OCI-LY7 (cell line): ENCODE results near the gene C16orf95. TPM values are rescaled to one million over a fixed set of nuclear protein-coding genes. Genes with fewer than 3 reads are reported as not detected.
A peak's percentile ranks its signal among the peaks of the same experiment; 100 is the strongest.

Experiments
- BruUV-seq: library from RNA; stranded (reverse); fragments of 400-500 nt; replicated peaks from 2 replicates; lab custom pipeline; 2021; lab: Mats Ljungman, UMichigan
- CTCF ChIA-PET: fragments of 300-600 bp; sonication (Branson Sonifier 250); formaldehyde crosslinking; loops from one replicate; lab custom pipeline; 2022; ENCODE audit warnings: antibody characterized with exemption; ENCODE audit not compliant: unreplicated experiment; lab: Charles Lee
- POLR2A ChIA-PET: fragments of 300-600 bp; sonication (Branson Sonifier 250); formaldehyde crosslinking; loops from one replicate; lab custom pipeline; 2022; ENCODE audit warnings: antibody characterized with exemption; lab: Charles Lee
- DNase-seq: peaks from one replicate; pipeline ENCODE4 v3.0.0-alpha.2; 2015; ENCODE audit warnings: low spot score
- H2AFZ ChIP-seq: fragments of 200-600 bp; sonication (generic), shearing (Covaris generic); 2 replicates; pipeline ENCODE4 v1.6.1; 2014; ENCODE audit warnings: mild to moderate bottlenecking, antibody characterized with exemption, low read length, moderate library complexity
- H3K27ac ChIP-seq: fragments of 200-600 bp; sonication (generic); 2 replicates; pipeline ENCODE4 v1.5.1; 2014; ENCODE audit warnings: mixed run types, low read depth, mild to moderate bottlenecking, moderate library complexity, low read length, inconsistent platforms; ENCODE audit not compliant: poor library complexity, severe bottlenecking
- H3K36me3 ChIP-seq: fragments of 200-600 bp; sonication (generic); 2 replicates; pipeline ENCODE4 v1.6.1; 2014; ENCODE audit warnings: mild to moderate bottlenecking, antibody characterized with exemption, low read length, moderate library complexity, mixed read lengths; ENCODE audit not compliant: insufficient read depth
- H3K4me1 ChIP-seq: fragments of 200-600 bp; sonication (generic); 2 replicates; pipeline ENCODE4 v1.5.1; 2014; ENCODE audit warnings: mild to moderate bottlenecking, low read length; ENCODE audit not compliant: insufficient read depth, poor library complexity, severe bottlenecking
- H3K4me2 ChIP-seq: fragments of 200-600 bp; sonication (generic); 2 replicates; pipeline ENCODE4 v1.6.1; 2014; ENCODE audit warnings: mild to moderate bottlenecking, low read length
- H3K4me3 ChIP-seq: fragments of 200-600 bp; sonication (generic); 2 replicates; pipeline ENCODE4 v1.5.1; 2014; ENCODE audit warnings: mild to moderate bottlenecking, low read depth, low read length; ENCODE audit not compliant: poor library complexity, severe bottlenecking
- H3K79me2 ChIP-seq: fragments of 200-600 bp; sonication (generic); 2 replicates; pipeline ENCODE4 v1.6.1; 2016; ENCODE audit warnings: low read depth, mild to moderate bottlenecking, low read length, moderate library complexity, mixed read lengths; ENCODE audit not compliant: insufficient read depth
- H3K9me2 ChIP-seq: fragments of 200-600 bp; sonication (generic); 2 replicates; pipeline ENCODE4 v1.6.1; 2016; ENCODE audit warnings: mild to moderate bottlenecking, low read length, mixed read lengths; ENCODE audit not compliant: insufficient read depth
- H3K9me3 ChIP-seq: fragments of 200-600 bp; sonication (generic); 2 replicates; pipeline ENCODE4 v1.6.1; 2014; ENCODE audit warnings: mild to moderate bottlenecking, mixed run types, low read length, mixed read lengths
- H4K20me1 ChIP-seq: fragments of 200-600 bp; sonication (generic); 2 replicates; pipeline ENCODE4 v1.6.1; 2014; ENCODE audit warnings: mild to moderate bottlenecking, antibody characterized with exemption, low read length, moderate library complexity, mixed read lengths; ENCODE audit not compliant: insufficient read depth
- EZH2phosphoT487 ChIP-seq: fragments of 200-600 bp; sonication (generic); IDR thresholded peaks from 2 replicates; pipeline ENCODE4 v1.6.1; 2018; ENCODE audit warnings: low read depth, borderline replicate concordance, mild to moderate bottlenecking, mixed run types, antibody characterized with exemption, low read length, moderate library complexity, mixed read lengths
- intact Hi-C: fragments of 100-400 bp; cut with micrococcal nuclease; formaldehyde crosslinking; loops from one replicate; pipeline ENCODE4 v1.10.0; 2022; ENCODE audit not compliant: unreplicated experiment
- total RNA-seq, 2 experiments: library from RNA; depleted of rRNA in 1 of 2; stranded (reverse); fragments of >200 nt in 1 of 2; shearing (Covaris generic) in 1 of 2; gene quantifications; 2 replicates each; pipeline ENCODE4 v1.2.3, GENCODE V29; 2014 to 2022
- TF ChIP-seq, protein P1 (sequence below): fragments of 200-600 bp; sonication (generic); conservative IDR thresholded peaks from 2 replicates; pipeline ENCODE4 v1.5.1; 2014; ENCODE audit warnings: mild to moderate bottlenecking, antibody characterized with exemption, low read length, moderate library complexity, mixed read lengths

The C16orf95 gene
- total RNA-seq, 2 experiments from 2014 or later = 8.5 to 22.1 TPM

DNA sequence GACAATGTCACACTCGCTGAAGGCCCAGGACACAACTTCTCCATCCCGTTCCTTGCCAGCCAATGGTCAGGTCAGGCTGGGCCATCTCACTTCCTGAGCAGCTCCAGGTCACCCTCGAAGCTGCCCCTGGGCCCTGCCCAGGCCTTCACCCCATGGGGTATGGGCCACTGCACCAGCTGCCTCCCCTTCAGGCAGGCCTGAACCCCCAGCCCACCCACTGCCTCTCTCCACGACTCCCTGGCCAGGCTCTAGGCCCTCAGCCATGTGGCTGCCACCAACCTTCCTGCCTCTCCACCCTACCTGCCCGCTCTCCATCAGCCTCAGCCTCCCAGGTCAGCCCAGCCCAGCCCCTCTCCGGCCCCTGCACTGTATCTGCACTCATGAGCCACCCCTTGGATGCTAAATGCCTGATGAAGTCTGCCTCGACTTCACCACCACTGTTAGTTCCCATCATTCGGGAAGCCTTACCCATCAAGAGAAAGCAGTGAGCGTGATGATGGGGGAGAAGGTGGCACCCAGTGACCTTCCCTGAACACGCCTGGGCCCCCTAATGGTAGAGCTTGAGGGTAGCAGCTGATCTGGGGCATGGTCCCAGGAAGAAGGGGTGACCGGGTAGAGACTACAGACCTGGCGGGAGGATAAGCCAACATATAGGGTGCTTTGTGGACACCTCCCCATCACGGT is 30.9 kb upstream of the C16orf95 start:
- DNase-seq = no peak
- H3K4me2 ChIP-seq = no peak overlapping the region
- no peaks in the 10 kb centered on the region for H3K9me3 ChIP-seq
- H3K79me2 ChIP-seq = no peaks in the 10 kb centered on the region
- no TSS peak for BruUV-seq
- no peak overlapping the region for H2AFZ ChIP-seq
- H3K36me3 ChIP-seq = peaks cover 13% of the 10 kb centered on the region; the same call in 1 of the 2 replicates
- TF ChIP-seq, protein P1, sequence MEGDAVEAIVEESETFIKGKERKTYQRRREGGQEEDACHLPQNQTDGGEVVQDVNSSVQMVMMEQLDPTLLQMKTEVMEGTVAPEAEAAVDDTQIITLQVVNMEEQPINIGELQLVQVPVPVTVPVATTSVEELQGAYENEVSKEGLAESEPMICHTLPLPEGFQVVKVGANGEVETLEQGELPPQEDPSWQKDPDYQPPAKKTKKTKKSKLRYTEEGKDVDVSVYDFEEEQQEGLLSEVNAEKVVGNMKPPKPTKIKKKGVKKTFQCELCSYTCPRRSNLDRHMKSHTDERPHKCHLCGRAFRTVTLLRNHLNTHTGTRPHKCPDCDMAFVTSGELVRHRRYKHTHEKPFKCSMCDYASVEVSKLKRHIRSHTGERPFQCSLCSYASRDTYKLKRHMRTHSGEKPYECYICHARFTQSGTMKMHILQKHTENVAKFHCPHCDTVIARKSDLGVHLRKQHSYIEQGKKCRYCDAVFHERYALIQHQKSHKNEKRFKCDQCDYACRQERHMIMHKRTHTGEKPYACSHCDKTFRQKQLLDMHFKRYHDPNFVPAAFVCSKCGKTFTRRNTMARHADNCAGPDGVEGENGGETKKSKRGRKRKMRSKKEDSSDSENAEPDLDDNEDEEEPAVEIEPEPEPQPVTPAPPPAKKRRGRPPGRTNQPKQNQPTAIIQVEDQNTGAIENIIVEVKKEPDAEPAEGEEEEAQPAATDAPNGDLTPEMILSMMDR = peak; percentile 37
- TF ChIP-seq EZH2phosphoT487 = no peak
- no peaks in the 10 kb centered on the region for H4K20me1 ChIP-seq
- ChIA-PET CTCF (no interaction called here), POLR2A (interaction anchor here (0.6 to 0.7 kb wide), 2 partner anchors 56 to 150 kb away, joined by 3 read pairs; no protein-coding TSS in a partner anchor)
- no peak overlapping the region for H3K27ac ChIP-seq
- no peaks in the 10 kb centered on the region for H3K9me2 ChIP-seq
- no peak overlapping the region for H3K4me3 ChIP-seq
- H3K4me1 ChIP-seq = no peaks in the 10 kb centered on the region
- intact Hi-C loops = no loop called here

DNA sequence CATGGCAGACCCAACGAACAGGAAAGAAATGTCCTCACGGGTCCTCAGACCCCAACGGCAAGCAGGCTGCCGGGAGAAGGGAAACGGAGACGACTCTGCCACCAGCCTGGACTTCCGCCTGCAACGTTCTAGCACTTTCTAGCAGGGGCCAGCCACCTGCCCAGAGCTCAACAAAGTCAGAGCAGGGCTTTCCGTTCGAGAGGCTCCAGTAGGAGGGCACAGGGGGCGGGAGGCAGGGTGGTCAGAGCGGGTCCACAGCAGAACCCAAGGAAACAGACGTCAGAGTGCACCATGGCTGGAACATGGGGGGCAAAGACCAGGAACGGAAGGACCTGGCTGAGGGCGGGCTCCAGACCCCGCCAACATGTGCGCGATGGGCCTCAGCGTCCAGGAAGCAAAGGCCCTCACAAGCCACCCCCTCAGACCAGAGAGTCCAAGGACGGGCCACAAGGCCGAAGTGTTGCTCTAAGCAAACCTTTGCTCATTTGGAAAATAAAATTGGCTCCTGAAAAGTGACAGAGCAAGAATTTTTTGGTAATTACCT is 29.4 kb upstream of the C16orf95 start:
- Histone ChIP-seq H3K4me1 (no peaks in the 10 kb centered on the region), H3K79me2 (no peaks in the 10 kb centered on the region), H3K4me3 (no peak overlapping the region), H4K20me1 (no peaks in the 10 kb centered on the region), H3K9me2 (no peaks in the 10 kb centered on the region), H3K9me3 (no peaks in the 10 kb centered on the region), H2AFZ (no peak overlapping the region), H3K4me2 (no peak overlapping the region), H3K36me3 (peaks cover 27% of the 10 kb centered on the region), H3K27ac (no peak overlapping the region)
- intact Hi-C loops = no loop called here
- TF ChIP-seq, protein P1 = no peak
- TF ChIP-seq EZH2phosphoT487 = no peak
- POLR2A ChIA-PET = no interaction called here
- no peak for DNase-seq
- CTCF ChIA-PET = no interaction called here
- no TSS peak for BruUV-seq
